ENCODE measurements around the gene STK32C.

DNA sequence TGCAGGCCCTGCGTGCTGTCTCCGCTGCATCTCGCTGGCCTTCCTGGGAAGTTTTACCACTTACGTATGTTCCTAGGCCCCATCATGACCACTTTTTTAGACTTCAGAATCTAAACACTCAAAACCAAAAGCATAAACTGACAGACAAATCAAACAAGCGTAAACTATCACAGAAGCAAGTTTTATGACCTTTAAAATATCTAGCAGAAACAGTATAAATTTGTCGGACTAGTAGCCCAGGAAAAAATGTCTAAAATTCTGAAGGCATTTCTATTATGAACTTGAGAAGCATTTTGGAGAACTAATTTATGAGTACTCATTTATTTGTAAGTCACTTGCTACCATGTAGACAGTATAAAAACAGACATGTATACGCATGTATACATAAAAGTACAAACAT, 34.8 kb upstream of the STK32C start:
- TF ChIP-seq SUZ12 (IDR thresholded peaks at IDR 0.05; ENCODE audit: extremely low read depth, insufficient read depth, insufficient read length), result no peak
- no peak for TF ChIP-seq YY1 (IDR thresholded peaks at IDR 0.05; ENCODE audit: insufficient read depth, insufficient read length)
- TF ChIP-seq ZNF274 (IDR thresholded peaks at IDR 0.05; ENCODE audit: low read depth, low read length), result no peak
